ENCODE data around the gene RPL10A.

Gene RPL10A

DNA sequence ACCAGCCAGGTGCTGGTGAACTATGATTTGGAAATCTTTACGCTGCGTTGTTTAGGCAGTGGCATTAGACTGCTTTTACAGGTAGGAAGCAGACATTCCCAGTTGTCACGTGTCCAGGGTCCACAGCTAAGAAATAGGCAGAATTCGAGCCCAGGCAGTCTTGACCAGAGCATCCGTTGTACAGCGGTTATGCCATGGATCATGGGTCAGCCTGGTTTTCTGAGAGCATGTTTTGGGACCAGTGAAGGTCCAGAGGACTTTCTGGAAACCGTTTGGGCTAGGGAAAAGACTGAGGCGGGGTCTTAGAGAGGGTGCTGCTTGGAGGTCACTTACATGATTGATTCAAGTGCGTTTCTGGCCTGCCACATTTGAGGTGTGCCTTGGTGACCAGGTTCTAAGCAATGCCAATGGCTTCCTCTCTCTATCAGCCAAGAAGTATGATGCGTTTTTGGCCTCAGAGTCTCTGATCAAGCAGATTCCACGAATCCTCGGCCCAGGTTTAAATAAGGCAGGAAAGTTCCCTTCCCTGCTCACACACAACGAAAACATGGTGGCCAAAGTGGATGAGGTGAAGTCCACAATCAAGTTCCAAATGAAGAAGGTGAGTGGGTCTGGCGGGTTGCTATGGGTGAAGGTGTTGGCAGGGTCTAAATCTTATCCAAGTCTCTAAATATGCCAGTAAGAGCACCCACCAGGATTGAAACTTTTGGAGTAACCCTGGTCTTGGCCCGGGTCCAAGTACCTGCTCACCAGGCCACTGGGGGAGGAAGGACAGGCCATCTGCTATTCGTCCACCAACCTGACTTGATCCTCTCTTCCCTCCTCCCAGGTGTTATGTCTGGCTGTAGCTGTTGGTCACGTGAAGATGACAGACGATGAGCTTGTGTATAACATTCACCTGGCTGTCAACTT is 1.8 kb downstream of the RPL10A start:
- peak overlapping the region; percentile 81 to 94 for H3K4me3 ChIP-seq (replicated peaks in 1 of 2; ENCODE audit: low read depth in 2 of 2, low read length in 2 of 2)
- peak in 1 of 2 donors; percentile 36 for DNase-seq (ENCODE audit: low read depth in 2 of 2)

DNA sequence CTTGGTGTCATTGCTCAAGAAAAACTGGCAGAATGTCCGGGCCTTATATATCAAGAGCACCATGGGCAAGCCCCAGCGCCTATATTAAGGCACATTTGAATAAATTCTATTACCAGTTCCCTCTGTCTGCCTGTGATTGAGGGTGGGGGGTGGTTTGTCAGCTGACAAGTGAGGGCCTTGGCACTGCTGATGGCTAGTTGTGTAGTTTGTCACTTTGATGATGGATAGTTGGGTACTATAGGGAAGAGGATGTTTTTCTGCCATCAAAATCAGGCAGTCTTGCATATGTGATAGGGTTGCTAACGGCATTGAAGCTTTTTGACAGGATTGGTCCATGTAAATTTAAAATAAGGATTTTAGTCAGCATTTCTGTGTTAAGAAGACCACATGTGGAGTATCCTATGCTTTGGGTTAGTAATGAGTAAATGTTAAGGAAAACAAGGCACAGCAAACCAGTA is 2.5 kb downstream of the RPL10A start:
- H3K4me3 ChIP-seq (replicated peaks in 1 of 2; ENCODE audit: low read depth in 2 of 2, low read length in 2 of 2) = peak overlapping the region in 1 of 2 donors; percentile 94
- TF ChIP-seq, protein P1, sequence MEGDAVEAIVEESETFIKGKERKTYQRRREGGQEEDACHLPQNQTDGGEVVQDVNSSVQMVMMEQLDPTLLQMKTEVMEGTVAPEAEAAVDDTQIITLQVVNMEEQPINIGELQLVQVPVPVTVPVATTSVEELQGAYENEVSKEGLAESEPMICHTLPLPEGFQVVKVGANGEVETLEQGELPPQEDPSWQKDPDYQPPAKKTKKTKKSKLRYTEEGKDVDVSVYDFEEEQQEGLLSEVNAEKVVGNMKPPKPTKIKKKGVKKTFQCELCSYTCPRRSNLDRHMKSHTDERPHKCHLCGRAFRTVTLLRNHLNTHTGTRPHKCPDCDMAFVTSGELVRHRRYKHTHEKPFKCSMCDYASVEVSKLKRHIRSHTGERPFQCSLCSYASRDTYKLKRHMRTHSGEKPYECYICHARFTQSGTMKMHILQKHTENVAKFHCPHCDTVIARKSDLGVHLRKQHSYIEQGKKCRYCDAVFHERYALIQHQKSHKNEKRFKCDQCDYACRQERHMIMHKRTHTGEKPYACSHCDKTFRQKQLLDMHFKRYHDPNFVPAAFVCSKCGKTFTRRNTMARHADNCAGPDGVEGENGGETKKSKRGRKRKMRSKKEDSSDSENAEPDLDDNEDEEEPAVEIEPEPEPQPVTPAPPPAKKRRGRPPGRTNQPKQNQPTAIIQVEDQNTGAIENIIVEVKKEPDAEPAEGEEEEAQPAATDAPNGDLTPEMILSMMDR (IDR thresholded peaks at IDR 0.05; ENCODE audit: low read depth, low read length) = no peak
- DNase-seq (ENCODE audit: low read depth in 2 of 2) = no peak

More for the DNA sequence above, 1.8 kb downstream of the RPL10A start:
- TF ChIP-seq, protein P1 (IDR thresholded peaks at IDR 0.05; ENCODE audit: low read depth, low read length) = no peak

DNA sequence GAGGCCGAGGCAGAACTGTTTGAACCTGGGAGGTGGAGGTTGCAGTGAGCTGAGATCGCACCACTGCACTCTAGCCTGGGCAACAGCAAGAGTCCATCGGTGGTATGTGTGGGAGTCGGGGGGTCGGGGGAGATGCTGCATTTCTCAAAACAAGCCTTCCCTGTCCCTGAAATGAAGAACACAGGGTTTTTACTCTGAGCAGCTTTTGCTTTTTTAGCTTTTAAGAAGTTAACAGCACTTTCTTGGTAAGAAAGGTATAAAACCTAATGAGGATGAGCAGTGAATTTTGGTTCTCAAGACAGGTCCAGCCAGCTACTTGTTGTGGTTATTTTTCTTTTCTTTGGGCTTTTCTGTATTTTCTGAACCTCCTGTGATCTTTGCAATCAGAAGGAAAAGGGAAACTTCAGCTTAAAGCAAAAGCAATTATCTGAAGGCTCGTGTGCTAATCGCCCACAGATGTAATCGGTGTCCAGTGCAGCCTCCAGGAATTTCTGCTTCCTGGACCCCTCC is 3.7 kb downstream of the RPL10A start:
- H3K4me3 ChIP-seq (replicated peaks in 1 of 2; ENCODE audit: low read depth in 2 of 2, low read length in 2 of 2) = no peak overlapping the region
- TF ChIP-seq, protein P1 (IDR thresholded peaks at IDR 0.05; ENCODE audit: low read depth, low read length) = no peak
- DNase-seq (ENCODE audit: low read depth in 2 of 2) = no peak

DNA sequence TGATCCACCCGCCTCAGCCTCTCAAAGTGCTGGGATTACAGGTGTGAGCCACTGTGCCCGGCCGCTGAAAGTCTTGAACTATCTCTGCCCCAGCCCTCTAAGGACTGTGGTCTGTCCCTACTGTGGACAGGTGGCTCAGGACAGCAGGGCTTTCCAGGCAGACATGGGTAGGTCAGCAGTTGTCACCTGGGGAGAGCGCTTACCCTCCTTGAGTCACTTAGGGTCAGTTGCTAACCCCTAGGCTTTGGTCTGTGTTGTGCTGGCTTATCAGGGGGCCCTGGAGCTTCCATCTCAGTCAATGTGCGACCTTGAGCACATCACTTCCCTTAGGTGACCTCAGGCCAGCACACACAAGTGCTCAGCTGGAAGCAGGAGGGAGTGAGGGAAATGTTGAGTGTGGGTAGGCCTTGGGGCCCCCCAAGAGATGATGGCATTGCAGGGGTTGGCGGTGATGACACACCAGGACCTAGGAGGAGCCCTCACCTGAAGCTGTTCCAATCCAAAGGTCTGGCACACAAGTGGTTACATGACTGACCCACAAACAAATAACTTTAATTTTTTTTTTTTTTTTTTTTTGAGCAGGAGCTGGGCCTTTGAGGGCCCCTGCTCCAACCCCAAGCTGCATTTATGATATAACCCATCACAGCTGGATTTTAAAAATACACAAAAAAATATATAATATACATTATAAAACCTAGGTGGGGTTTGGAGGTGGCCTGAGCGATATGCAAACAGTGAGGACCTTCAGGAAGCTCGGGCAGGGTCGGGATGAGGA is 5.1 kb downstream of the RPL10A start:
- no peak for DNase-seq (ENCODE audit: low read depth in 2 of 2)
- H3K4me3 ChIP-seq (replicated peaks in 1 of 2; ENCODE audit: low read depth in 2 of 2, low read length in 2 of 2) = no peak overlapping the region
- TF ChIP-seq, protein P1 (IDR thresholded peaks at IDR 0.05; ENCODE audit: low read depth, low read length) = no peak

DNA sequence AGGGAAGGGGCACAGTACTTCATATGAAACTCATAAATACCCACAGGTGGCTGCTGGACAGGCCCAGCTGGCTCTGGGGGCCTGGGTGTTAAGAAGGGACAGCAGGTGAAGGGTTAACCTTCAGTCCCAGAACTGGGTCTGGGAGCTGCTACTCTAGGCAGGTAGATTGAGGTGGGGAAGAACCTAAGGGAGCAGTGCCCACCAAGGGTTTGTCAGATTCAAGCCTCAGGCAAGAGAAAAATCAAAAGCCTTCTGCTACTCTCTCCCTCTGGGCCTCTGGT is 5.6 kb downstream of the RPL10A start:
- TF ChIP-seq, protein P1 (IDR thresholded peaks at IDR 0.05; ENCODE audit: low read depth, low read length) = no peak
- no peak for DNase-seq (ENCODE audit: low read depth in 2 of 2)
- no peak overlapping the region for H3K4me3 ChIP-seq (replicated peaks in 1 of 2; ENCODE audit: low read depth in 2 of 2, low read length in 2 of 2)

DNA sequence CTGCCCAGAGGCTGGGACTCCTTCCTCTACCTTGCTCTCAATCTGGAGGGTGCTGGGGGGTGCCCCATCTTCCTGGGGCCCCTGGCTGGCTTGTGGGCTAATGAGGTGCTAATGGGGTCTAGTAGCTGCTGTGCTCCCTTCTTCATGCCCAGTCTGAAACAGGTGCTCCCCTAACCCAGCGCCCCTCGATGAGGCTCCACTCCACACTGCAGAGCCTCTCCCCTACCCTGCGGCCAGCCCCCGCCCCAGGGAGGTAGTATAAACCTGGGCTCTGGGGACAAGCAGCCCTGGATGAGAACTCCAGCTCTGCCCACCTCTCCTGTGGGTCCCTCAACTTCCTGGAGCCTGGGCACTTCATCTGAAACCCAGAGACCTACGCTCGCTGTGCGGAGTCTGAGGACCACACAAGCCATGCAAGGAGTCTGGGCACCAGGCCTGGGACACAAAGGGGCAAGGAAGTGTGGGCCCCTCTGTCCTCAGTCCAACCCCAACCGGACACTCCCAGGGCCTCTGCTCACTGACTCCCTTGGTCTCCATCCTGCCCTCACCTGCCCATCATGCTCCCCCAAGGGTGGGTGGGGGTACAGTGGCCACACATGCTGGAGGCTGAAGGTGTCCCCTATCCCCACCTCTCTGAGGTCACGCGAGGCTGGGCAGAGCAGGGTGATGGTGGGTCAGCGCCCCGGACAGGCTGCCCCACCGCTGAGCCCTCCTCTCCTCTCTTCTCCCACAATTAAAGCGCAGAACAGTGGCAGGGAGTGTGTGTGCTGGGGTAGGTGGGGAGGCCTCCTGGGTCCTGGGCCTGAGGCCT is 6.1 kb downstream of the RPL10A start:
- TF ChIP-seq, protein P1 (IDR thresholded peaks at IDR 0.05; ENCODE audit: low read depth, low read length) = no peak
- H3K4me3 ChIP-seq (replicated peaks in 1 of 2; ENCODE audit: low read depth in 2 of 2, low read length in 2 of 2) = no peak overlapping the region
- DNase-seq (ENCODE audit: low read depth in 2 of 2) = no peak
